ENCODE data around the gene DCAF17. TPM values are rescaled to one million over a fixed set of nuclear protein-coding genes. Genes with fewer than 3 reads are reported as not detected.

The DCAF17 gene
- total RNA-seq, 1 donor from 2014 or later = 25.2 TPM

- H4K20me1 ChIP-seq (ENCODE audit: insufficient read depth, low read length) = no peaks in the 10 kb centered on the region
- H3K4me1 Mint-ChIP-seq (ENCODE audit: low read depth, unreplicated experiment) = peaks cover 23% of the 10 kb centered on the region
These were observed 32.1 kb upstream of the DCAF17 start for GRCh38 chr2:171401947-171402346.

GRCh38 chr2:171402906-171403580 lies 31.0 kb upstream of the DCAF17 start:
- Mint-ChIP-seq H3K36me3 (ENCODE audit: low read depth, unreplicated experiment) (peaks cover 5% of the 10 kb centered on the region), H3K9me3 (ENCODE audit: unreplicated experiment) (peaks cover 2% of the 10 kb centered on the region), H3K4me3 (ENCODE audit: unreplicated experiment) (no peak overlapping the region), H3K4me1 (ENCODE audit: low read depth, unreplicated experiment) (peaks cover 23% of the 10 kb centered on the region), H3K27me3 (ENCODE audit: low read depth, unreplicated experiment) (no peaks in the 10 kb centered on the region), H3K27ac (ENCODE audit: unreplicated experiment) (peak overlapping the region; percentile 21)
- Histone ChIP-seq H3K27ac (ENCODE audit: low read depth, low read length) (peak overlapping the region; percentile 58), H3K36me3 (ENCODE audit: insufficient read depth, low read length) (no peaks in the 10 kb centered on the region), H3K79me2 (ENCODE audit: insufficient read depth, low read length) (peaks cover 3% of the 10 kb centered on the region), H3K9me3 (ENCODE audit: insufficient read depth, low read depth, low read length) (peaks cover 6% of the 10 kb centered on the region), H3K27me3 (ENCODE audit: insufficient read depth, low read length) (no peaks in the 10 kb centered on the region), H3K4me2 (ENCODE audit: low read length) (peak overlapping the region; percentile 66), H4K20me1 (ENCODE audit: insufficient read depth, low read length) (no peaks in the 10 kb centered on the region), H2AFZ (ENCODE audit: low read depth, low read length) (no peak overlapping the region), H3K4me3 (ENCODE audit: insufficient read depth, low read depth, low read length) (peak overlapping the region; percentile 20), H3K9ac (ENCODE audit: low read length) (no peak overlapping the region), H3K4me1 (ENCODE audit: insufficient read depth, low read length) (peaks cover 25% of the 10 kb centered on the region)
- DNase-seq (ENCODE audit: low read depth) (peak; percentile 66), FAIRE-seq (peak; percentile 56)
- TF ChIP-seq EZH2 (IDR thresholded peaks at IDR 0.05; ENCODE audit: insufficient read depth, low read length) = no peak
- no peak for TF ChIP-seq CTCF (IDR thresholded peaks at IDR 0.05; ENCODE audit: insufficient read depth, low read depth, low read length)

More at GRCh38 chr2:171401947-171402346, 32.1 kb upstream of the DCAF17 start:
- Histone ChIP-seq H3K9me3 (ENCODE audit: insufficient read depth, low read depth, low read length) (peaks cover 6% of the 10 kb centered on the region), H3K4me2 (ENCODE audit: low read length) (no peak overlapping the region), H3K9ac (ENCODE audit: low read length) (no peak overlapping the region), H3K27me3 (ENCODE audit: insufficient read depth, low read length) (no peaks in the 10 kb centered on the region), H3K27ac (ENCODE audit: low read depth, low read length) (no peak overlapping the region), H3K4me3 (ENCODE audit: insufficient read depth, low read depth, low read length) (no peak overlapping the region), H3K4me1 (ENCODE audit: insufficient read depth, low read length) (peaks cover 25% of the 10 kb centered on the region), H2AFZ (ENCODE audit: low read depth, low read length) (no peak overlapping the region), H3K79me2 (ENCODE audit: insufficient read depth, low read length) (no peaks in the 10 kb centered on the region), H3K36me3 (ENCODE audit: insufficient read depth, low read length) (no peaks in the 10 kb centered on the region)
- Mint-ChIP-seq H3K4me3 (ENCODE audit: unreplicated experiment) (no peak overlapping the region), H3K27me3 (ENCODE audit: low read depth, unreplicated experiment) (no peaks in the 10 kb centered on the region), H3K9me3 (ENCODE audit: unreplicated experiment) (peaks cover 2% of the 10 kb centered on the region), H3K36me3 (ENCODE audit: low read depth, unreplicated experiment) (peaks cover 6% of the 10 kb centered on the region), H3K27ac (ENCODE audit: unreplicated experiment) (no peak overlapping the region)
- FAIRE-seq (no peak), DNase-seq (ENCODE audit: low read depth) (no peak)
- TF ChIP-seq EZH2 (IDR thresholded peaks at IDR 0.05; ENCODE audit: insufficient read depth, low read length) = no peak
- no peak for TF ChIP-seq CTCF (IDR thresholded peaks at IDR 0.05; ENCODE audit: insufficient read depth, low read depth, low read length)

GRCh38 chr2:171404261-171404660 lies 29.8 kb upstream of the DCAF17 start:
- Histone ChIP-seq H3K9ac (ENCODE audit: low read length) (no peak overlapping the region), H3K4me2 (ENCODE audit: low read length) (peak overlapping the region; percentile 61), H3K4me3 (ENCODE audit: insufficient read depth, low read depth, low read length) (no peak overlapping the region), H3K79me2 (ENCODE audit: insufficient read depth, low read length) (peaks cover 3% of the 10 kb centered on the region), H3K27ac (ENCODE audit: low read depth, low read length) (peak overlapping the region; percentile 71), H3K4me1 (ENCODE audit: insufficient read depth, low read length) (peaks cover 25% of the 10 kb centered on the region), H3K36me3 (ENCODE audit: insufficient read depth, low read length) (no peaks in the 10 kb centered on the region), H4K20me1 (ENCODE audit: insufficient read depth, low read length) (no peaks in the 10 kb centered on the region), H3K27me3 (ENCODE audit: insufficient read depth, low read length) (no peaks in the 10 kb centered on the region), H2AFZ (ENCODE audit: low read depth, low read length) (no peak overlapping the region), H3K9me3 (ENCODE audit: insufficient read depth, low read depth, low read length) (peaks cover 6% of the 10 kb centered on the region)
- FAIRE-seq (peak; percentile 92), DNase-seq (ENCODE audit: low read depth) (peak; percentile 83)
- H3K9me3 Mint-ChIP-seq (ENCODE audit: unreplicated experiment) = peaks cover 2% of the 10 kb centered on the region
- no peak overlapping the region for H3K4me3 Mint-ChIP-seq (ENCODE audit: unreplicated experiment)
- peaks cover 5% of the 10 kb centered on the region for H3K36me3 Mint-ChIP-seq (ENCODE audit: low read depth, unreplicated experiment)
- H3K27ac Mint-ChIP-seq (ENCODE audit: unreplicated experiment) = peak overlapping the region; percentile 91
- peaks cover 24% of the 10 kb centered on the region for H3K4me1 Mint-ChIP-seq (ENCODE audit: low read depth, unreplicated experiment)
- TF ChIP-seq EZH2 (IDR thresholded peaks at IDR 0.05; ENCODE audit: insufficient read depth, low read length) (no peak), CTCF (IDR thresholded peaks at IDR 0.05; ENCODE audit: insufficient read depth, low read depth, low read length) (no peak)
- H3K27me3 Mint-ChIP-seq (ENCODE audit: low read depth, unreplicated experiment) = no peaks in the 10 kb centered on the region
